Vagina (tissue), 2 donors: Measurements from ENCODE around the gene GPR162. TPM values are rescaled to one million over a fixed set of nuclear protein-coding genes. Genes with fewer than 3 reads are reported as not detected.

Experiments
- DNase-seq, 2 donors: peaks; one replicate each; pipeline ENCODE4 v3.0.0-alpha.2; 2017; ENCODE audit errors: extremely low spot score in 2 of 2
- H3K27ac ChIP-seq: fragments of 200-600 bp; sonication (generic); one replicate; pipeline ENCODE4 v1.5.1; 2019
- H3K27me3 ChIP-seq: fragments of 200-600 bp; sonication (generic); one replicate; pipeline ENCODE4 v1.5.1; 2019
- H3K36me3 ChIP-seq, 2 donors: fragments of 200-600 bp; sonication (generic); one replicate each; pipeline ENCODE4 v1.5.1; 2017 to 2019
- H3K4me1 ChIP-seq: fragments of 200-600 bp; sonication (generic); one replicate; pipeline ENCODE4 v1.5.1; 2019
- H3K4me3 ChIP-seq, 2 donors: fragments of 200-600 bp; sonication (generic); 1 replicate in 1 of 2; 2 replicates in 1 of 2; pipeline ENCODE4 v1.5.1; 2016 to 2019
- H3K9me3 ChIP-seq: fragments of 200-600 bp; sonication (generic); one replicate; pipeline ENCODE4 v1.5.1; 2019
- POLR2A ChIP-seq, 2 donors: fragments of 450-650 bp; IDR thresholded peaks; one replicate each; pipeline ENCODE4 v1.6.1; 2017; ENCODE audit warnings: antibody characterized with exemption in 2 of 2, mild to moderate bottlenecking in 2 of 2, moderate library complexity in 2 of 2
- POLR2AphosphoS5 ChIP-seq, 2 donors: sonication (generic); formaldehyde crosslinking; IDR thresholded peaks; one replicate each; pipeline ENCODE4 v1.9.0; 2017; ENCODE audit warnings: antibody characterized with exemption in 2 of 2, mild to moderate bottlenecking in 2 of 2, low read depth in 1 of 2; ENCODE audit not compliant: insufficient read depth in 1 of 2
- intact Hi-C: fragments of 100-400 bp; cut with DNase I; formaldehyde crosslinking; loops from one replicate; pipeline ENCODE4 v1.15.1; 2023
- total RNA-seq: library from RNA; depleted of rRNA; stranded (reverse); fragments of >200 nt; gene quantifications from one replicate; pipeline ENCODE4 v1.2.3, GENCODE V29; 2016
- TF ChIP-seq, protein P1 (sequence below), 3 experiments: fragments of 450-650 bp in 2 of 3; fragments of 200-600 bp in 1 of 3; sonication (generic) in 1 of 3; IDR thresholded peaks; one replicate each; pipeline ENCODE4 v1.5.1; 2017 to 2019; ENCODE audit warnings: antibody characterized with exemption in 3 of 3, mild to moderate bottlenecking in 2 of 3, moderate library complexity in 2 of 3

Gene GPR162
- total RNA-seq, 1 donor from 2014 or later, result 3.2 TPM

DNA sequence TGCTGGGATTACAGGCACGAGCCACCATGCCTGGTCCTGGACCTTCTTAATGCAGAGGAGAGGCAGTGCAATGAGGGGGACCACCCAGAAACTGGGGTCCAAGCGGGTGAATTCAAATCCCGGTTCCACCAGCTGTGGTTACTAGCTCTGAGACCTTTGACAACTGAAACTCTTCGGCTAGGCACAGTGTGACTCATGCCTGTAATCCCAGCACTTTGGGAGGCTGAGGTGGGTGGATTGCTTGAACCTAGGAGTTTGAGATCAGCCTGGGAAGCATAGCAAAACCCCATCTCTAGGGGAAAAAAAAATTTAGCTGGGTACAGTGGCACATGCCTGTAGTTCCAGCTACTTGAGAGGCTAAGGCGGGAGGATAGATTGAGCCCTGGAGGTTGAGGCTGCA is 37.3 kb upstream of the GPR162 start:
- H3K9me3 ChIP-seq, result no peaks in the 10 kb centered on the region
- intact Hi-C loops, result no loop called here
- no peaks in the 10 kb centered on the region for H3K36me3 ChIP-seq
- DNase-seq, result no peak
- H3K27me3 ChIP-seq, result no peaks in the 10 kb centered on the region
- no peaks in the 10 kb centered on the region for H3K4me1 ChIP-seq
- H3K4me3 ChIP-seq, result no peak overlapping the region
- H3K27ac ChIP-seq, result no peak overlapping the region
- TF ChIP-seq POLR2AphosphoS5 (IDR thresholded peaks at IDR 0.05; ENCODE audit: insufficient read depth in 1 of 2, low read depth in 1 of 2) (no peak), POLR2A (IDR thresholded peaks at IDR 0.05) (no peak)
- TF ChIP-seq, protein P1, sequence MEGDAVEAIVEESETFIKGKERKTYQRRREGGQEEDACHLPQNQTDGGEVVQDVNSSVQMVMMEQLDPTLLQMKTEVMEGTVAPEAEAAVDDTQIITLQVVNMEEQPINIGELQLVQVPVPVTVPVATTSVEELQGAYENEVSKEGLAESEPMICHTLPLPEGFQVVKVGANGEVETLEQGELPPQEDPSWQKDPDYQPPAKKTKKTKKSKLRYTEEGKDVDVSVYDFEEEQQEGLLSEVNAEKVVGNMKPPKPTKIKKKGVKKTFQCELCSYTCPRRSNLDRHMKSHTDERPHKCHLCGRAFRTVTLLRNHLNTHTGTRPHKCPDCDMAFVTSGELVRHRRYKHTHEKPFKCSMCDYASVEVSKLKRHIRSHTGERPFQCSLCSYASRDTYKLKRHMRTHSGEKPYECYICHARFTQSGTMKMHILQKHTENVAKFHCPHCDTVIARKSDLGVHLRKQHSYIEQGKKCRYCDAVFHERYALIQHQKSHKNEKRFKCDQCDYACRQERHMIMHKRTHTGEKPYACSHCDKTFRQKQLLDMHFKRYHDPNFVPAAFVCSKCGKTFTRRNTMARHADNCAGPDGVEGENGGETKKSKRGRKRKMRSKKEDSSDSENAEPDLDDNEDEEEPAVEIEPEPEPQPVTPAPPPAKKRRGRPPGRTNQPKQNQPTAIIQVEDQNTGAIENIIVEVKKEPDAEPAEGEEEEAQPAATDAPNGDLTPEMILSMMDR (IDR thresholded peaks at IDR 0.05), result no peak

DNA sequence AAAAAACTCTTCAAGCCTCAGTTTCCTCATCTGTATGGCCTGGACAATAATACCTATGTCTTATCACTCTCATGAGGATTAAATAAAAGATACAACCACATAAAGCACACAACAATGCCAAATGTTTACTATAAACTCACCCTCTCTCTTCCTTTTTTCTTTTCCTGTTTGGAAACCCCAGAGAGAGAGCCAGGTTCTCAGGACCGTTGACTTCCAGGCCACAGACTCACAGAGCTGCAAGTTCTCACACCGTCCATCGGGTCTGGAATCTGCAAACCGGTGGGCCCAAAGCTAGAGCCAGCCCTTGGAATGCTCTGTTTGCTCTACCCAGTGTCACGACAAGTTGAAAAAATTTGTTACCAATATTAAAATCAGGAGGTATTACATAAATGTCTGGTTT is 36.9 kb upstream of the GPR162 start:
- no peaks in the 10 kb centered on the region for H3K9me3 ChIP-seq
- intact Hi-C loops, result no loop called here
- H3K27me3 ChIP-seq, result no peaks in the 10 kb centered on the region
- no peaks in the 10 kb centered on the region for H3K4me1 ChIP-seq
- DNase-seq, result no peak
- no peak overlapping the region for H3K4me3 ChIP-seq
- H3K36me3 ChIP-seq, result no peaks in the 10 kb centered on the region
- TF ChIP-seq POLR2A (IDR thresholded peaks at IDR 0.05) (no peak), POLR2AphosphoS5 (IDR thresholded peaks at IDR 0.05; ENCODE audit: insufficient read depth in 1 of 2, low read depth in 1 of 2) (no peak)
- TF ChIP-seq, protein P1 (IDR thresholded peaks at IDR 0.05), result no peak
- no peak overlapping the region for H3K27ac ChIP-seq

DNA sequence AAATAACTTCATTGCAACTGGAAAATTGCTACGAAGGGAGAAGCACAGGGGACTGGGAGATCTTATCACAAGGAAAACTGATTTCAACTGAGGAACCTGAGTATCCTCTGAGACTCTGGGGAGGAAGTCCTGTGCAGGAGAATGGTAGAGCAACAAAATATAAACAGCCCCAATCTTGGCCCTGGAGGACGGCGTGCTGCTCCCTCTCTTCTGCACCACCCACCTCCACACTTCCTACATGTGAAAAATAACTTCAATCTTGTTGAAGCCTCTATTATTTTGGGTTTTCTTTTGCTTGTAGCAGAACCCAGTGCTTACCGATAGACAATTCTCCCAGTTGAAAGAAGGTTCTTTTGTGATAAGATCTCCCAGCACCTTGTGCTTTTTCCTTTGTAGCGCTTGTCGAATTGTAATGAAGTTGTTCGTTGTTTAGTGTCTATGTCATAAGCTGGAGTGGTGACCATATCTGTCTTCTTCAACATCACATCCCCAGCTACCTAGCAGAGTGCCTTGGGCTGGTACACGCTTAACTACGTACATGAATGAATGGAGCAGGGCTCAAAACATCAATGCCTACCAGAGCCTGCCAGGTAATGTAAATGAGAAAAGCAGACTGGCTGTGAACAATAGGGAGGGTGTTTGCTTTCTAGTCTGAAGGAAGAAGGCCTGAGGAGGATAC is 35.1 kb upstream of the GPR162 start:
- no peaks in the 10 kb centered on the region for H3K36me3 ChIP-seq
- no peaks in the 10 kb centered on the region for H3K27me3 ChIP-seq
- H3K27ac ChIP-seq, result no peak overlapping the region
- TF ChIP-seq POLR2A (IDR thresholded peaks at IDR 0.05), result no peak
- TF ChIP-seq POLR2AphosphoS5 (IDR thresholded peaks at IDR 0.05; ENCODE audit: insufficient read depth in 1 of 2, low read depth in 1 of 2), result no peak
- TF ChIP-seq, protein P1 (IDR thresholded peaks at IDR 0.05), result no peak
- intact Hi-C loops, result no loop called here
- H3K4me1 ChIP-seq, result no peaks in the 10 kb centered on the region
- no peaks in the 10 kb centered on the region for H3K9me3 ChIP-seq
- DNase-seq, result no peak
- H3K4me3 ChIP-seq, result no peak overlapping the region

DNA sequence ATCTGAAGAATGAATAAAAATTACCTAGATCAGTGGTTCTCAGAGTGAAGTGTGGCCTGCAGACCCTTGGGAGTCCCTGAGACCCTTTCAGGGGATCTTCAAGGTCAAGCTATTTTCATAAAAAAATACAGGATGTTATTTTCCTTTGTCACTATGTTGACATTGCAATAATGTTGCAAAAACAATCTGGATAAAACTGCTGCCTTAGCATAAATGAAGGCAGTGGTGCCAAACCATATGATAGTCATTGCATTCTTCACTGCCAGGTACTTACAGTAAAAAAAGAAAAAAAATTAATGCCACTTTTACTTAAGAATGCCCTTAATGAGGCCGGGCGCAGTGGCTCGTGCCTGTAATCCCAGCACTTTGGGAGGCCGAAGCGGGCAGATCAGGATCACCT is 34.3 kb upstream of the GPR162 start:
- no peaks in the 10 kb centered on the region for H3K36me3 ChIP-seq
- no peaks in the 10 kb centered on the region for H3K9me3 ChIP-seq
- H3K27ac ChIP-seq, result no peak overlapping the region
- no peak overlapping the region for H3K4me3 ChIP-seq
- H3K27me3 ChIP-seq, result no peaks in the 10 kb centered on the region
- TF ChIP-seq POLR2A (IDR thresholded peaks at IDR 0.05) (no peak), POLR2AphosphoS5 (IDR thresholded peaks at IDR 0.05; ENCODE audit: insufficient read depth in 1 of 2, low read depth in 1 of 2) (no peak)
- TF ChIP-seq, protein P1 (IDR thresholded peaks at IDR 0.05), result no peak
- no peak for DNase-seq
- H3K4me1 ChIP-seq, result peaks cover 1% of the 10 kb centered on the region
- intact Hi-C loops, result no loop called here
